Vagina (tissue), 2 donors: Measurements from ENCODE around the gene DGKQ. TPM values are rescaled to one million over a fixed set of nuclear protein-coding genes. Genes with fewer than 3 reads are reported as not detected.
A peak's percentile ranks its signal among the peaks of the same experiment; 100 is the strongest.

Experiments used
- DNase-seq, 2 donors: peaks; one replicate each; pipeline ENCODE4 v3.0.0-alpha.2; 2017; ENCODE audit errors: extremely low spot score in 2 of 2
- H3K27ac ChIP-seq: fragments of 200-600 bp; sonication (generic); one replicate; pipeline ENCODE4 v1.5.1; 2019
- H3K27me3 ChIP-seq: fragments of 200-600 bp; sonication (generic); one replicate; pipeline ENCODE4 v1.5.1; 2019
- H3K36me3 ChIP-seq, 2 donors: fragments of 200-600 bp; sonication (generic); one replicate each; pipeline ENCODE4 v1.5.1; 2017 to 2019
- H3K4me1 ChIP-seq: fragments of 200-600 bp; sonication (generic); one replicate; pipeline ENCODE4 v1.5.1; 2019
- H3K4me3 ChIP-seq, 2 donors: fragments of 200-600 bp; sonication (generic); 1 replicate in 1 of 2; 2 replicates in 1 of 2; pipeline ENCODE4 v1.5.1; 2016 to 2019
- H3K9me3 ChIP-seq: fragments of 200-600 bp; sonication (generic); one replicate; pipeline ENCODE4 v1.5.1; 2019
- POLR2A ChIP-seq, 2 donors: fragments of 450-650 bp; IDR thresholded peaks; one replicate each; pipeline ENCODE4 v1.6.1; 2017; ENCODE audit warnings: antibody characterized with exemption in 2 of 2, mild to moderate bottlenecking in 2 of 2, moderate library complexity in 2 of 2
- POLR2AphosphoS5 ChIP-seq, 2 donors: sonication (generic); formaldehyde crosslinking; IDR thresholded peaks; one replicate each; pipeline ENCODE4 v1.9.0; 2017; ENCODE audit warnings: antibody characterized with exemption in 2 of 2, mild to moderate bottlenecking in 2 of 2, low read depth in 1 of 2; ENCODE audit not compliant: insufficient read depth in 1 of 2
- intact Hi-C: fragments of 100-400 bp; cut with DNase I; formaldehyde crosslinking; loops from one replicate; pipeline ENCODE4 v1.15.1; 2023
- total RNA-seq: library from RNA; depleted of rRNA; stranded (reverse); fragments of >200 nt; gene quantifications from one replicate; pipeline ENCODE4 v1.2.3, GENCODE V29; 2016
- TF ChIP-seq, protein P1 (sequence below), 3 experiments: fragments of 450-650 bp in 2 of 3; fragments of 200-600 bp in 1 of 3; sonication (generic) in 1 of 3; IDR thresholded peaks; one replicate each; pipeline ENCODE4 v1.5.1; 2017 to 2019; ENCODE audit warnings: antibody characterized with exemption in 3 of 3, mild to moderate bottlenecking in 2 of 3, moderate library complexity in 2 of 3

The DGKQ gene
- total RNA-seq, 1 donor from 2014 or later, result 16.2 TPM

DNA sequence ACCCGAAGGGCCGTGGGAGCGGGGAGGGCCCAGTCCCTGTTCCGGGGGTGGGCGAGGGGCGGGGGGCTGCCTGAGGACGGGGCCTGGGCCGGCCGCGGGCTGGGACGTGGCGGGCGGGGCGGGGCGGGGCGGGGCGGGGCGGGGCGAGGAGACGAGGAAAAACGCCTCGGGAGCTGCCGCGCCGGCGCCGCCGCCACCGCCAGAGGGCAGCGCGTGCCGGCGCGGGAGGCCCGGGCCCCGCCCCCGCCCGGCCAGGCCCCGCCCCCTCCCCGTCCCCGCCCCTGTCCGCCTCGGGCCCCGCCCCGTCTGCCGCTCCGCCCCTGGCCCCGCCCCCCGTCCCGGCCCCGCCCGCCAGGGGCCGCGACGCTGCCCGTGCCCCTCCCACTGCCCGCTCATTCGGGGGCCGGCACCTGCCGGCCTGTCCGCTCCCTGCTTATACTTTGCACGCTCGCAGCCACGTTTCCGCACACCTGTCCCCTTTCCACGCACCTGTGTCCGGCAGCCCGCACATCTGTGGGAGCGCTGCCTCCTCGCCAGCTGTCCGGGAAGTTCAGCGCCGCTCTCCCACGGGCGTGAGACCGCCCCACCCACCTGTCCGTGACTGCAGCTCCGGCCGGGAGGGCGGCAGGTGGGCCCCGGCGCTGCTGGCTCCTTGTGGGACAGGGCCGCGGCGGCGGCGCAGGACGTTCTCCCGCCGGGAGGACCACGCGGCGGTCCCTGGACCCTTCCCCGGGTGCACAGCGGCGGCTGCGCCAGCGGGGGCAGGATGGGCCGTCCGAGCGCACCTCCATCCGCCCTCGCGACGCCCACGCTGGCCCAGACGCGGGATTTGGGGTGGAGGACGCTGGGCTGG lies 36.4 kb upstream of the DGKQ start:
- TF ChIP-seq POLR2AphosphoS5 (IDR thresholded peaks at IDR 0.05; ENCODE audit: insufficient read depth in 1 of 2, low read depth in 1 of 2) (peak in 1 of 2 donors; percentile 30), POLR2A (IDR thresholded peaks at IDR 0.05) (peak in 1 of 2 donors; percentile 11)
- TF ChIP-seq, protein P1, sequence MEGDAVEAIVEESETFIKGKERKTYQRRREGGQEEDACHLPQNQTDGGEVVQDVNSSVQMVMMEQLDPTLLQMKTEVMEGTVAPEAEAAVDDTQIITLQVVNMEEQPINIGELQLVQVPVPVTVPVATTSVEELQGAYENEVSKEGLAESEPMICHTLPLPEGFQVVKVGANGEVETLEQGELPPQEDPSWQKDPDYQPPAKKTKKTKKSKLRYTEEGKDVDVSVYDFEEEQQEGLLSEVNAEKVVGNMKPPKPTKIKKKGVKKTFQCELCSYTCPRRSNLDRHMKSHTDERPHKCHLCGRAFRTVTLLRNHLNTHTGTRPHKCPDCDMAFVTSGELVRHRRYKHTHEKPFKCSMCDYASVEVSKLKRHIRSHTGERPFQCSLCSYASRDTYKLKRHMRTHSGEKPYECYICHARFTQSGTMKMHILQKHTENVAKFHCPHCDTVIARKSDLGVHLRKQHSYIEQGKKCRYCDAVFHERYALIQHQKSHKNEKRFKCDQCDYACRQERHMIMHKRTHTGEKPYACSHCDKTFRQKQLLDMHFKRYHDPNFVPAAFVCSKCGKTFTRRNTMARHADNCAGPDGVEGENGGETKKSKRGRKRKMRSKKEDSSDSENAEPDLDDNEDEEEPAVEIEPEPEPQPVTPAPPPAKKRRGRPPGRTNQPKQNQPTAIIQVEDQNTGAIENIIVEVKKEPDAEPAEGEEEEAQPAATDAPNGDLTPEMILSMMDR (IDR thresholded peaks at IDR 0.05), result no peak
- H3K27me3 ChIP-seq, result no peaks in the 10 kb centered on the region
- no peak for DNase-seq
- peak overlapping the region; percentile 66 to 83 for H3K4me3 ChIP-seq
- no peaks in the 10 kb centered on the region for H3K36me3 ChIP-seq
- H3K4me1 ChIP-seq, result peaks cover 30% of the 10 kb centered on the region
- no peaks in the 10 kb centered on the region for H3K9me3 ChIP-seq
- intact Hi-C loops, result no loop called here
- peak overlapping the region; percentile 87 for H3K27ac ChIP-seq

DNA sequence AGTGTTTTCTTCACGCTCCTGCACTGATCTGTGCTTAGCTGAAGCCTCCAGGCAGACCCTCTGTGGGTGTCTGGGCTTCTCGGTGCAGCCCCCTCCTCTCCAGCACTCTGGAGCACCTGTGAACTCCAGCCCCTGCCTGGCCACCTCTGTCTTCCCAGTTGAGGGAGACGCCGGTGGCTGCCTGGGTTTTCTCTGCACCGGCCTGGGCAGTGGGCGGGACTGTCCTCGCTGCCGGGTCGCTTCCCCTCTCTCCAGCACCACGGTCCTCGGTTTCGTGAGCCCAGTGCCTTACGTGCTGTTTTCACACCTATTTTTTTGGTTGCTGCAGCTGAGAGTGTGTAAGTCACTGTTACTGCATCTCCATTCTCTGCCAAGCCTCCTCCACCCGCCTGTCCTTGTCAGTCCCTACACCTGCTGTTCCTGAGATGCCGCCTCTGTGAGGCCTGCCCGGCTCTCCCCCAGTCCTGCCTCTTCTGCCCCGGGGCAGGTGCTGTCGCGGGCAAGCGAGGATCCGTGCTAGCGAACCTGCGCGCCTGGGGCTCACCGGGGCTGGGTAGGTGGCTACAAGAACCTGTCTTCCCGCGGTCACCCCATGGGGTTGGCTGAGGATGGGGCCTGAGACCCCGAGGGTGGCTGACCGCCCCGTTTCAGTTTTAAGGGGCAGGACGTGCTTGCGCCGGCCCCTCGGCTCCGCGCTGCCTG lies 35.6 kb upstream of the DGKQ start:
- no peak for TF ChIP-seq POLR2AphosphoS5 (IDR thresholded peaks at IDR 0.05; ENCODE audit: insufficient read depth in 1 of 2, low read depth in 1 of 2)
- TF ChIP-seq, protein P1 (IDR thresholded peaks at IDR 0.05), result no peak
- no peak for TF ChIP-seq POLR2A (IDR thresholded peaks at IDR 0.05)
- Histone ChIP-seq H3K36me3 (no peaks in the 10 kb centered on the region), H3K4me1 (peaks cover 30% of the 10 kb centered on the region), H3K4me3 (peak overlapping the region; percentile 66 to 82), H3K27ac (peak overlapping the region; percentile 70), H3K9me3 (no peaks in the 10 kb centered on the region), H3K27me3 (no peaks in the 10 kb centered on the region)
- no peak for DNase-seq
- intact Hi-C loops, result no loop called here

DNA sequence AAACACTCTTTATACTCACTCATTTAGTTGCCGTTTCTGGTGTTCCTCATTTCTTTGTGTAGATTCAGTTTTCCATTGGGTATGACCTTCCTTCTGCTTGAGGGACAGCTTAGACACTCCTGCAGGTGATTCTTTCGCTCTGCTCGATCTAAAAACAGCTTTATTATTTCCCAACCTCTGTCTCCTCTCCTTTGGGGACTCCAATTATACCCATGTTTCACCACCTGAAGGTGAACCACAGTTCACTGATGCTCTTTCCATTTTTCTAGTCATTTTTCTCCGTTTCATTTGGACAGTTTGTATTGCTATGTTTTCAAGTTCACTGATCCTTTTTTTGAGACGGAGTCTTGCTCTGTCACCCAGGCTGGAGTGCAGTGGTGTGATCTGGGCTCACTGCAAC lies 33.5 kb upstream of the DGKQ start:
- no peaks in the 10 kb centered on the region for H3K36me3 ChIP-seq
- intact Hi-C loops, result no loop called here
- no peak for DNase-seq
- peaks cover 18% of the 10 kb centered on the region for H3K27me3 ChIP-seq
- no peak overlapping the region for H3K4me3 ChIP-seq
- TF ChIP-seq POLR2AphosphoS5 (IDR thresholded peaks at IDR 0.05; ENCODE audit: insufficient read depth in 1 of 2, low read depth in 1 of 2), result no peak
- TF ChIP-seq, protein P1 (IDR thresholded peaks at IDR 0.05), result no peak
- no peak for TF ChIP-seq POLR2A (IDR thresholded peaks at IDR 0.05)
- no peak overlapping the region for H3K27ac ChIP-seq
- no peaks in the 10 kb centered on the region for H3K9me3 ChIP-seq
- peaks cover 39% of the 10 kb centered on the region for H3K4me1 ChIP-seq

DNA sequence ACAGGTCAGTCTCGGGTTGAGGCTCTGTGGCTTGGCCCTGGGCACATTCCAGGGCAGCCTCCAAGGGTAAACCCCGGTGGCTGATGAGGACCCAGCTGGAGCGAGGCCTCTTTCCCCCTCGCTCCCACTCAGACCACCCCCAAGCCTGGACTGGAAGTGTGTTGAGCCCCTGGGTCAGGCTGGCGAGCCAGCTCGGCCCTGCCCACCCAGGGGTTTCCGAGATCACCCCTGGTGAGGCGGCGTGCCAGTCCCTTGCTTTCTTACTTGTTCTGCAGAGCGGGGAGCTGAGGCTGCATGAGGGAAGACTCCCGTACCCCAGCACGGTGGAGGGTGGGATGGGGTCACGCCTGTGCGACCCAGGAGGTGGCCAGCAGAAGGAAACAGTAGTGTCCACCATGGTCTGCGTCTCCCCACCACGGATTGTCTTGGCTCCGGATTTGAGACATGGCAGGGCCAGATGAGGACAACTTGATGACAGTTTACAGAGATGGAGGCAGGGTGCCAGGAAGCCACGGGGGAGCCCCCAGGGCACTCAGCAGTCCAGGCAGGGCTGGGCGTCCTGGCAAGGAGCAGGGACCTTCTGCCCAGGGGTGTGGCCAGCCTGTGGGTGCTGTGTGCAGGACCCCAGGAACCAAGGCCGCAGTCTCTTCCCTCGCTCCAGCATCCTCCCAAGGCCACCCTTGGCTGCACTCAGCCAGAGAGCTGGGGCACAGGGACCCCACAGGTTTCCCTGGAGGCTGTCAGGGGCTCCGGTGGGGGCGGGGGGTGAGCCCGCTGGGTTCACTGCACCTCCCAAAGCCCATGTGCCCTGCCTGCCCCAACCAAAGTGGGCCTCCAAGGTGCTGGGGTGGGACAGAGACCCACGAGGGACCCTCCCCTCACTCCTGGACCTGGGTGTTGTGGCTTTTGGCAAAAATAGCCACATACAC lies 31.5 kb upstream of the DGKQ start:
- TF ChIP-seq, protein P1 (IDR thresholded peaks at IDR 0.05), result no peak
- TF ChIP-seq POLR2A (IDR thresholded peaks at IDR 0.05), result no peak
- TF ChIP-seq POLR2AphosphoS5 (IDR thresholded peaks at IDR 0.05; ENCODE audit: insufficient read depth in 1 of 2, low read depth in 1 of 2), result no peak
- no peak overlapping the region for H3K4me3 ChIP-seq
- H3K27ac ChIP-seq, result no peak overlapping the region
- DNase-seq, result no peak
- intact Hi-C loops, result no loop called here
- no peaks in the 10 kb centered on the region for H3K36me3 ChIP-seq
- H3K9me3 ChIP-seq, result no peaks in the 10 kb centered on the region
- H3K4me1 ChIP-seq, result peaks cover 29% of the 10 kb centered on the region
- peaks cover 21% of the 10 kb centered on the region for H3K27me3 ChIP-seq
